GM18519 (cell line): ENCODE data around the gene DOCK6.

ENCODE experiments used
- ATAC-seq: cut with Tn5 transposase; IDR thresholded peaks from one replicate; pipeline ENCODE4 v1.9.1; 2021; ENCODE audit warnings: mild to moderate bottlenecking, moderate library complexity; ENCODE audit not compliant: unreplicated experiment, low FRiP score

DOCK6 gene

GRCh38 chr19:11155373-11156120 is 106.8 kb downstream of the DOCK6 start, which contains the start of gene SPC24:
Gene SPC24 (minus strand): TSS chr19:11155782. CDS start chr19:11155776, 6 bp downstream.
- ATAC-seq, result peak; percentile 92

GRCh38 chr19:11154683-11155047 is 107.7 kb downstream of the DOCK6 start:
- no peak for ATAC-seq

- no peak for ATAC-seq
Measured at GRCh38 chr19:11152318-11153062, 109.8 kb downstream of the DOCK6 start.

- ATAC-seq, result no peak
Measured at GRCh38 chr19:11151181-11151580, 111.1 kb downstream of the DOCK6 start.
